Tibial nerve (tissue), 4 donors: ENCODE results near the gene GORASP2.
"Not testable (repeated sequence)": the region's sequence is repeated elsewhere in the genome, so short reads cannot be mapped to it uniquely, and the experiment has no call there.

Experiments used
- EP300 ChIP-seq, 2 donors: sonication (generic); formaldehyde crosslinking; IDR thresholded peaks; one replicate each; pipeline ENCODE4 v1.6.1; 2017; ENCODE audit warnings: antibody characterized with exemption in 2 of 2, mild to moderate bottlenecking in 1 of 2
- POLR2A ChIP-seq, 2 donors: fragments of 450-650 bp; IDR thresholded peaks; one replicate each; pipeline ENCODE4 v1.6.1; 2017; ENCODE audit warnings: antibody characterized with exemption in 2 of 2, mild to moderate bottlenecking in 2 of 2, moderate library complexity in 2 of 2
- TF ChIP-seq, protein P1 (sequence below), 5 experiments: fragments of 200-600 bp in 3 of 5; fragments of 450-650 bp in 2 of 5; sonication (generic) in 3 of 5; IDR thresholded peaks; one replicate each; pipeline ENCODE4 v1.5.1; 2016 to 2019; ENCODE audit warnings: antibody characterized with exemption in 5 of 5, mild to moderate bottlenecking in 3 of 5, moderate library complexity in 2 of 5

DNA sequence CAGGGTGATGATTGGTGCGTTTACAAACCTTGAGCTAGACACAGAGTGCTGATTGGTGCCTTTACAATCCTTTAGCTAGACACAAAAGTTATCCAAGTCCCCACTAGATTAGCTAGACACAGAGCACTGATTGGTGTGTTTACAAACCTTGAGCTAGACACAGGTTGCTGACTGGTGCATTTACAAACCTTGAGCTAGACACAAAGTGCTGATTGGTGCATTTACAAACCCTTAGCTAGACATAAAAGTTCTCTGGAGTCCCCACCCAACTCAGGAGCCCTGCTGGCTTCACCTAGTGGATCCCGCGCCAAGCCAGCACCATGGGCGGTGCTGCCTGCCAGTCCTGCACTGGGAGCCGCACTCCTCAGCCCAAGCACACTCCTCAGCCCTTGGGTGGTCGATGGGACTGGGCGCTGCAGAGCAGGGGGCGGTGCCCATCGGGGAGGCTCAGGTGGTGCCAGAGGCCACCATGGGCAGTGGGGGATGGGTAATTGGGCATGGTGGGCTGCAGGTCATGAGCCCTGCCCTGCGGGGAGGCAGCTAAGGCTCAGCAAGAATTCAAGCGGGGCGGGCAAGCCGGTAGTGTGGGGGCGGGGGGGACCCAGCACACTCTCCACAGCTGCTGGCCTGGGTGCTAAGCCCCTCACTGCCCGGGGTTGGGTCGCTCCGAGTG is 13.9 kb upstream of the GORASP2 start:
- TF ChIP-seq, protein P1, sequence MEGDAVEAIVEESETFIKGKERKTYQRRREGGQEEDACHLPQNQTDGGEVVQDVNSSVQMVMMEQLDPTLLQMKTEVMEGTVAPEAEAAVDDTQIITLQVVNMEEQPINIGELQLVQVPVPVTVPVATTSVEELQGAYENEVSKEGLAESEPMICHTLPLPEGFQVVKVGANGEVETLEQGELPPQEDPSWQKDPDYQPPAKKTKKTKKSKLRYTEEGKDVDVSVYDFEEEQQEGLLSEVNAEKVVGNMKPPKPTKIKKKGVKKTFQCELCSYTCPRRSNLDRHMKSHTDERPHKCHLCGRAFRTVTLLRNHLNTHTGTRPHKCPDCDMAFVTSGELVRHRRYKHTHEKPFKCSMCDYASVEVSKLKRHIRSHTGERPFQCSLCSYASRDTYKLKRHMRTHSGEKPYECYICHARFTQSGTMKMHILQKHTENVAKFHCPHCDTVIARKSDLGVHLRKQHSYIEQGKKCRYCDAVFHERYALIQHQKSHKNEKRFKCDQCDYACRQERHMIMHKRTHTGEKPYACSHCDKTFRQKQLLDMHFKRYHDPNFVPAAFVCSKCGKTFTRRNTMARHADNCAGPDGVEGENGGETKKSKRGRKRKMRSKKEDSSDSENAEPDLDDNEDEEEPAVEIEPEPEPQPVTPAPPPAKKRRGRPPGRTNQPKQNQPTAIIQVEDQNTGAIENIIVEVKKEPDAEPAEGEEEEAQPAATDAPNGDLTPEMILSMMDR (IDR thresholded peaks at IDR 0.05): not testable (repeated sequence)
- not testable (repeated sequence) for TF ChIP-seq EP300, POLR2A (IDR thresholded peaks at IDR 0.05)
